Stimulated activated CD8-positive, alpha-beta memory T cell treated with anti-CD3 and anti-CD28 coated beads, Interleukin-4, amount 100 ng/mL, for 1 hour (primary cell): ENCODE data around the gene CSNK1A1.
"Not testable (repeated sequence)": the region's sequence is repeated elsewhere in the genome, so short reads cannot be mapped to it uniquely, and the experiment has no call there.

Experiments used
- DNase-seq, 2 donors: peaks; one replicate each; pipeline ENCODE4 v3.0.0-alpha.2; 2020; ENCODE audit warnings: low read depth in 2 of 2, low spot score in 1 of 2

Gene CSNK1A1

DNA sequence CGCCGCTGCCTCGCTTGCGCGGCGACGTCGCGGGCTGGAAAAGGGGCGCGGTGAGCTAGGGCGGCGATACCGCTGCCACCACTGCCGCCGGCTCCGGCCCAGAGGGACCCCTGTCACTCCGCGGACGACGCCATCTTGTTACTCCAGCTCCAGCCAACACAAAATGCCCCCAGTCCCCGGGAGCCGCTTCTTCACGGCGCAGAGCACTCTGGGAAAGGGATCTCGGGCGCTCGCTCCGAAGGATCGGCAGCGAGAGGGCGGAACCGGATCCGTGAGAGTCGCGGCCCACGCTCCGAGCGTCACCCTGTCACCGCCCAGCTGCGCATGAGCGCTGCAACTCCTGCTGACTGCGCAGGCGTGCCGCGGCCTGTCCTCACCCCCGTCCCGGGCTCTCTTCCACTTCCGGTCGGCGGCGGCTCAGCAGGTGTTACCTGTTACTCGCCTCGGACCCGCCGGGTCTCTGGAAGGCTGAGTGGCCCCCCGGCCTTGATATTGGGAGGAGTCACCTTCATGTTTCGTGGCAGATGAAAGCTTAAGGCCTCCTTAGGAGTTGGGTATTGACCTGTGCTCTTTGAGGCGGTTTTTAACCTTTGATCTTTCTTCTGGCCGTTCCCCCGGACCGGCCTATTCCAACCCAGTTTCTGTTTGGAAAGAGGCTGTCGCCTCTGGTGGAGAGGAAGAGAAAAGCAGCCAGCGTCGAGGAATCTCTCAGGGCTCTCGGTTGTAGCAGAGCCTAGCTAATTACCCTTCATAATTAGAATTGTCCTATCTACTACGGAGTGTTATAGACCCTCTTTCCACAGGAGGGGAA lies at the start of gene CSNK1A1:
Gene CSNK1A1, minus strand, starts transcription at position 213 of the 811 bp plus-strand sequence. CDS start 475 bp downstream, outside the sequence.
- peak; percentile 94 to 99 for DNase-seq

DNA sequence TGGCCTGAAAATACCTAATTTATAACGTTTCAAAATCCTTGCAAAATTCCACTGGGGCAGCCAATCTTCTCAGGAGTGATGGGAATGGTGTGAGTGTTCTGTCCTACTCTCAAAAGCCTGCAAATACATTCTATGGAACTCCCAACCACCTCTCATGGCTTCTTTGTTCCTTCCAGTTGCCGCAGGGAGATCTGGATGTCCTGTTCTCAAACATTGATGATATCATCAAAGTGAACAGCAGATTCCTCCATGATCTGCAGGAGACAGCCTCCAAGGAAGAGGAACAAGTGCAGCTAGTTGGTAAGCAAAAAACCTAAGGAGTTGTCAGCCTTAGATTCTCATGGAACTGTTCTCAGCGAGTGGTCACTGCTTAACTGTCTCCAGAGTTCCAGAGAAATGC lies 49.7 kb upstream of the CSNK1A1 start:
- DNase-seq: no peak

DNA sequence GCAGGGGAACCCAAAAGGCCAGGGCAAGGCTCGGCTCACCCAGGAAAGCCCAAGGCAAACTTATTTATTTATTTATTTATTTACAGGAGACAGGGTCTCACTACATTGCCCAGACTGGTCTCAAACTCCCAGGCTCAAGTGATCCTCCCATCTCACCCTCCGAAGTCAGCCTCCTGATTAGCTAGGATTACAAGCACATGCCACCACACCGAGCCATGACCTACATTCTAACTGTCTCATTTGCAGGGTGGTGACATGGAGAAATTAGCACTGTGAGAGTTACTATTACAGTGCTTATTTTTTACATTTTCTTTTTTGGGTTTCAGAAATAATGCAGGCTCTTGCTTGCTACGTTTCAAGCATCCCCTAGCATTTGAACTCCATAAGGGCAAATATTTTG lies 48.1 kb upstream of the CSNK1A1 start:
- DNase-seq: no peak

DNA sequence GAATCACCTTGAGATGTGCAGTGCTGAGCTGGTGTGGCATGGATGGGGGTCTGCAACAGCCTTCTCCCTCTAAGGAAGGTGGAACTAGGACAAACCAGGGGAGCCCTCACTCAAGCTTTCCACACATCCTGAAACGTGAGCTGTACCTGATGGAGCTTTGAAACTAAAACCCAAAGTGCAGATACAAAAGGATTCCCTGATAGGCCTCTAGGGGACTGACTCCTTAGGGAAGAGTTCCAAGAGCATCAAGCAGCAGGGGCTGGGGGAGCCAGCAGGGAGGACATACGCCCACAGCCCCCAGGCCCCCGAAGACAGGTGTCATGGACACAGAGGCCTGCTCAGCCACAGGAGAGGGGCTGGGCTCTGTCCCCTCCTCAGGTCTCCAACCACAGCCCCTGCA lies 47.7 kb upstream of the CSNK1A1 start:
- no peak for DNase-seq

DNA sequence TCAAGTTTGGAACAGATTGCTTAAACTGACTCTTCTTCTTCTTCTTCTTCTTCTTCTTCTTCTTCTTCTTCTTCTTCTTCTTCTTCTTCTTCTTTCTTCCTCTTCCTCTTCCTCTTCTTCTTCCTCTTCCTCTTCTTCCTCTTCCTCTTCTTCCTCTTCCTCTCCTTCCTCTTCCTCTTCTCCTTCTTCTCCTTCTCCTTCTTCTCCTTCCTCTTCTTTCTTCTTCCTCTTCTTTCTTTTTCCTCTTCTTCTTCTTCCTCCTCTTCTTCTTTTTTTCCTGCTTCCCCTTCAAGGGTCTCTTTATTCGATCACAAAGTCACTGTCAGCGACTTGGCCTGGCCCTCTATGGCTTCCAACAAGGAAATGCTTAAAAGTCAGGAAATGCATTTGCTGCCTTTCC lies 47.0 kb upstream of the CSNK1A1 start:
- not testable (repeated sequence) for DNase-seq

DNA sequence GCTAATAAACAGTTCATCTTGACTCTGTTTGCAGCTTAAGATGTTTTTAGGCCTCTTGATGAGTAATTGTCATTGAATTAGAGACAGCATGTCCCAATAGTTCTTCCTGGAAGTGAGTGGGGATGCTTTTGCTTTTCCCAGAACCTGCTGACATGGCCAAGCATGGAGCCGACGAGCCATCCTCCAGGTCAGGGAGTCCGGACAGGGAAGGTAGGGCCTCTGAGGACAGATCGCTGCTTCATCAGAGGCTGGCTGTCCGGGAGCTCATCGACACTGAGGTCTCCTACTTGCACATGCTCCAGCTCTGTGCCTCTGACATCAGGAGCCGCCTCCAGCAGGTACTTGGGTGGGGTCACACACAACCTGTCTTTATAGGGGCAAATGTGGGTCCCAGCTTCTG lies 46.4 kb upstream of the CSNK1A1 start:
- no peak for DNase-seq

DNA sequence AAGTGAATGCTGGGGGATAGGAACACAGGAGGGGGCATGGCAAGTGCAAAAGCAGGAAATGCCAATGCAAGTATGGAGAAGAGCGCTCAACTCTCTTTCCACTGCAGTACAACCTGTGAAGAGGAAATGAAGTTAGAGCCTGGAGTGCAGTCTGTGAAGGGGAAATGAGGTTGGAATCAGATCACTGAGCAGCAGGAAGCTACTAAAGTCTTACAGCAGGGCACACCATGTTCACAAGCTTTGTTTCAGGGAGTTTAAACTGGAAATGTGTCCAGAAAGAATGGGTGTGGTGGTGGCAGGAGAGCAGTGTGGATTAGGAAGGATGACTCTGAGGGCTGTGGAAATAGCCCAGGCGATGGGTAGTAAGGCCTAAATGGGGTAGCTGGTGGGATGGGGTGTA lies 45.5 kb upstream of the CSNK1A1 start:
- no peak for DNase-seq

DNA sequence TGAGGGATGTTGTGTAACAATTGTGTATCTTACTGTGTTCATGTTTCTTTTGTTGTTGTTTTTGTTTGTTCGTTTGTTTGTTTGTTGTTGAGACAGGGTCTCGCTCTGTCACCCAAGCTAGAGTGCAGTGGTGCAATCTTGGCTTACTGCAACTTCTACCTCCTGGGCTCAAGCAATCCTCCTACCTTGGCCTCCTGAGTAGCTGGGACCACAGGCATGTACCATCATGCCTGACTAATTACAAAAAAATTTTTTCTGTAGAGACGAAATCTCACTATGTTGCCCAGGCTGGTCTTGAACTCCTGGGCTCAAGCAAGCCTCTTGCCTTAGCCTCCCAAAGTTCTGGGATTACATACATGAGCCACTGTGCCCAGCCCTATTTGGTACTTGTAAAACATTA lies 43.9 kb upstream of the CSNK1A1 start:
- DNase-seq: not testable (repeated sequence)

DNA sequence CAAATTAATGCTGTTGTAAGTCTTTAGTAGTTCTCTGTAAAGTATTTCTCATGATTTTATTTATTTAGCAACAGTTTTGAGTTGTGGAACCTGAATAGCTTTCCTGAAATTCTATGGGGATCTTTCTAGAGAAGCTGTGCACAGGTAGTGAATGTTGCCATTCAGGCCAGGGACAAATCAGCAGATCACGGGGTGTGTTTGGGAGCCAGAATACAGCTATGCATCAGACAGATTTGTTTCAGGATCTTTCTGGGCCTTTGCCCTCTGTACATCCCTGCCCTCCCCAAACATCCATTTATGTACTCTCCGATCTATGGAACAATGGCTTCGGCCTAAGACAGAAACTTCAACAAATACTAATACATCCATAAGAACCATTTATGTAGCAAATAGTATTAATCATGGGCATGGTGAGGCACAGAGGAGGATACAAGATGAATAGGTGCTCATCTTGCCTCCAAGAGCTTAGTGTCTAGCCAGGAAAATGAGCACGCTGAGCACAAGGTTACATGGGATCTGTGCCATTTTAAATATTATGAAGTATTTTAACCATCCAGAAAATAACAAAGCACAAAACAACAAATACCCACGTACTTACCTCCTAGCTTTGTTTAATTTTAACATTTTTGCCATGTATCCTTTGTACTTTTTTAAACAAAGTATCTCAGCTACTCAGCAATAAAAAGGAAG lies 43.1 kb upstream of the CSNK1A1 start:
- DNase-seq: no peak

DNA sequence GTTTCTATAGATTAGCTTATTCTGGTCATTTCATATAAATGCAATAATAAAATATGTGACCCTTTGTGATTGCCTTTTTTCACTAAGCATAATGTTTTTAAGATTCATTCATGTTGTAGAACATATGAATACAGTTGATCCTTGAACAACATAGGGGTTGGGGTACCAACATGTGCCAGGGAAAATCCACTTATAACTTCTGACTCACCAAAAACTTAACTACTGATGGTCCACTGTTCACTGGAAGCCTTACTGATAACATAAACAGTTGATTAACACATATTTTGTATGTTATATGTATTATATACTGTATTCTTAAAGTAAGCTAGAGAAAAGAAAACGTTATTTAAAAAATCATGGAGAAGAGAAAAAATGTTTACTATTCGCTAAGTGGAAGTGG lies 42.1 kb upstream of the CSNK1A1 start:
- DNase-seq: no peak

DNA sequence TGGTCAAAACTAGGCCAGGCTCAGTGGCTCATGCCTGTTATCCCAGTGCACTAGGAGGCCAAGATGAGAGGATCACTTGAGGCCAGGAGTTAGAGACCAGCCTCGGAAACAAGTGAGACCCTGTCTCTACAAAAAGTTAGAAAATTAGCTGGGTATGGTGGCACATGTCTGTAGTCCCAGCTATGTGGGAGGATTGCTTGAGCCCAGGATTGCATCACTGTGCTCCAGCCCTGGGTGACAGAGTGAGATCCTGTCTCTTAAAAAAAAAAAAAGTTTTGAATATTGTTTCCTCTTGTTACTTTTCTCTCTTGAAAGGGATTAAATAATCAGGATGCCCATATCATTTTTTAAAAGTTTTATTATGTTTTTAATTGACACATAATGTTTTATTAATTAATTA lies 37.7 kb upstream of the CSNK1A1 start:
- no peak for DNase-seq

DNA sequence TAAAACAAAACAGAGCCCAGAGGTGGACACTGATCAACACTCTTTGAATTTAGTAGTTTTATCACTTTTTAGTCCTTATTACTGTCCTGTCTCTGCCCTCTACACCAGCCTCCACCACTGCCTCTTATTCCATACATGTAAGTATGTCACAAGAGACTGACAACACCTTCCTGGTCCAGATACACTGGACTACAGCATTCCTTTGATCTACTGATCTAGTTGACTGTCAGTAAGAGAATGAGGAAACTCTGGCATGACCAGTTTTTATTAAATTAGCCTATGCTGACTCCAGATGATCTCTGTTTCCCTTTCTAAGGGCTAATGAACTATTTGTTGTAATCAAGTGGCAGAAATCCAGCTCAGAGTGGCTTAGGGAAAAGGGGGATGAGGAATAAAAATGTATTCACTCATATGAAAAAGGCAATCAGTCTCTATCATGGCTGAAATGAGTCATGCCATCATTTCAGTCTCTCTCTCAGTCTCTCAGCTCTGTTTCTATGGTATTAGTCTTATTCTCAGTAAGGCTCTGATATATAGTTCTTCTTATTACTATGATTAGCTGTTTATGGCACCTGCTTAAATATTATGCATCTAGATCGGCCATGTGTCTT lies 35.6 kb upstream of the CSNK1A1 start:
- DNase-seq: no peak

DNA sequence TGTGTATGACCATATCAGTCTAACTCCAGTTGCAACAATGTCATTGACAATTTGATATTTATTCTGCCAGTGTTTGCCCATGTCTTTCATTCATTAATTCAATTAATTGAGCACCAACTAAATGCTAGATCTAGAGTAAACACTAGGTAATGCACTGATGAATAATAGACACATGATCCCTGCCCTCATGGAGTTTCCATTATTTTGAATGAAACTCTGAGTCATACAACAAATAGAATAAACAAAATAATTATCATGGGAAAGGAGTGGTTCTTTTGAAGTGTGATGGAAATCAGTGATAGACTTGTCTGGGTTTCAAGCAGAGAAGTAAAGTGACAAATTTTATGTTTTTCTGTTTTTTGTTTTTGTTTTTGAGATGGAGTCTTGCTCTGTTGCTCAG lies 34.7 kb upstream of the CSNK1A1 start:
- no peak for DNase-seq

DNA sequence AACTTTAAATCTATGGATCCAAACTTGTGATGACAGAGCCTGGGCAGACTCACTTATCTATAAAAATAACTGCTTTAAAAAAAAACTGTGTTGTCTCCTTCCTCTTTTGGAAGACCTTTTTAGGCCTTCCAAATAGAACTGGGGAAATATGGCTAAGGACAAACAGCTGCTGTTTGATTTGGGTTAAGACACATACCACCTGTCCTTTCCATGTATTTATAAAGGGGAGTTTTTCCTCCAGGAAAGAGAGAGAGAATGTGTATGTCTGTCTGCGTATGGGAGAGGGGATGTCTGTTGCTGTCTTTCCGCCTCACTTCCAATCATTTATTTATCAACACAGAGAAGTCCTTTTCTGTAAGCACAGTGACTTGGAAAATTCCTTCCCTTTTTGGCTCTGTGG lies 32.9 kb upstream of the CSNK1A1 start:
- DNase-seq: no peak

DNA sequence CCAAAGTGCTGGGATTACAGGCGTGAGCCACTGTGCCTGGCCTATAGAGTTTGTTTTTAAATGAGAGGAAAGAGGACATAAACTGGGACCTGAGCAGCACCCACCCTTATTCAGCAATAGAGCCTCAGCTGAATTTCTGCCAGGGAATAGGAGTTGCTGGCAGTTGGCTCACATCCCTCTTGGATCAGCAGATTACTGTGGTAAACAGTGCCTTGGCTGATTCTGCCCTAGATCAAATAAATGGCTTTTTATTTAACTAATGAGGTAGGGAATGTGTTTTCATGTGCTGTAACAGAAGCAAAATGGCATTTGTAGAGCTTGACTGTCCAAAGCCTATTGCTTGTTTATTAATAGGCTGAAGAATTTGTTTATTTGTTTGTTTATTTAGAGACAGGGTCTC lies 32.2 kb upstream of the CSNK1A1 start:
- DNase-seq: no peak

DNA sequence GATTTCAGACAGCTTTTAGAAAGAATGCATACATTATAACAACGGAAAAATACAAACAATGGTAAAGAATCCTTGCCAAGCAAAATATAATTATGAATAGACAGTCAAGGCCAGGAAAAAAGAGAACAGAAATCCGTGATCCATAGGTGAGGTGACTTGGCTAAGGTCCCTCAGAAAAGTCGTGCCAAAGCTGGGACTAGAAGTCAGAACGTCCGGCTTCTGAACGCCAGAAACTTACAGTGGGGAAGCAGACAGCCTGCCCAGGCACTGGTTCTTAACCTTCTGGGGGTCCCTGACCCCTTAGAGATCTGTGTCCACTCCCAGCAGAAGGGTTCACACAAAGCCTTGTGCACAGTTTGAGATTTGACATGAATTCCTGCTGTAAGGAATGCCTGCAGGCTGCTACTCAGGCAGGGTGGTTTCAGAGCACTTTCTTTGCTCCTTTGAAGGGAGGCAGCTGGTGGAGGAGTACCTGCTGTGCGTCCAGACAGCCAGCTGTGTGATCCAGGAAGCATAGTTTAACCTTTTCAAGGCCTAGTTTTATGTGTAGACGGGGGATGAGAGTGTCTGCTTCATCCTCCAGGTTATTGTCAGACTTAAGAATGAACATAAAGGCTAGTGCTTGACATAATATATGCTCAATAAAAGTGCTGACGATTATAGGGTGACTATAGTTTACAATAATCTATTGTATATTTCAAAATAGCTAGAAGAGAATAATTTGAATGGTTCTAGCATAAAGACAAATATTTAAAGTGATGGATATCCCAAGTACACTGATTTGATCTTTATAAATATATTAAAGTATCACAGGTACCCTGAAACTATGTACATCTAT lies 30.9 kb upstream of the CSNK1A1 start:
- DNase-seq: no peak

DNA sequence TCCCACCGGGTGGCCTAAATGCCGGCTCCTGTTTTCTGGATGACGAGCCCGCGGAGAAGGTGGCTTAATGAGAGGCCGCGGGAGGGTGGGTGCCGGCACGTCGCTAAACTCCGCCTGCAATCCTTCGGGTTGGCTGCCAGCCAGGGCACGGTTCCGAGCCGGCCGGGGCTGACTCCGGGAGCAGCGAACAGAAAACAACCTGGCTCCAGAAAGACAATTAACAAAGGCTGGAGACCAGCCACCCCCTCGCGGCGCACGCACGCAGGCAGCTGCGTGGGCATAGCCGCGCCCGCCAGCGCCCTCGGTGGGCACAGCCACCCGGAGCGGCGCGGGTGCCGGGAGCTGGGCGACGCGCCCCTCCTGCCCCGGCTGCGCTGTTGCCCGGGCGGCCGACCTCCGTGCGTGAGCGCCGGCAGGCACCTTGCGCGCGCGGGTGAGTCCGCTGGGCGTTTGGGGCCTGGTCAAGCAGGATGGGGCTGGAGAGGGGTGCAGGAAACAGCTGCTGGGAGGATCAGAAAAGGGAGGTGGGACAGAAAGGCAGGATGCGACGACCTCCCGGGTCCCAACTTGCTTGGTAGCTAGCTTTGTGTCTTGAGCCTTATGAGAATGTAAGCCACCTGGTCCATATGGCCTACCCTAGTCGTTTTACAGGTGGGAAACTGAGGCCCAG lies 30.1 kb upstream of the CSNK1A1 start, which contains the start of gene ARHGEF37:
Gene ARHGEF37, plus strand, starts transcription at position 307 of the 670 bp plus-strand sequence. CDS start 16,272 bp downstream, outside the sequence.
- DNase-seq: peak in 1 of 2 donors; percentile 19

DNA sequence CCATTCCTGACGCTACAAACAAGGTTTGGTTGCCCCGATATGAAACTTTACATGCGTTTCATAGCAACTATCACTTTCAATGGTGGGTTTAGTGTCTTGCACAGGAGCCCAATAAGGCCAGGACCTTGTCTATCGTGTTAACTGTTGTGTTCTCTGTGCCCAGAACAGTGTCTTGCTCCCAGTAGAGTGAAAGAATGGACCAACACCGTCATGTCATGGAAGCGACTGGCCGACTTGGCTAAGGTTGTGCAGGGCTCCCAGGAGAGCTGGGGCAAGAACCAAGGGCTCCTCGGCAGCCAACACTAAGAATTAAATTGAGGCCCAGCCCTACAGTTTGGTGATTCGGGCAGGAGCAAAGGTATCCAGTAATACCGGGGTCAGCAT lies 29.6 kb upstream of the CSNK1A1 start:
- no peak for DNase-seq

DNA sequence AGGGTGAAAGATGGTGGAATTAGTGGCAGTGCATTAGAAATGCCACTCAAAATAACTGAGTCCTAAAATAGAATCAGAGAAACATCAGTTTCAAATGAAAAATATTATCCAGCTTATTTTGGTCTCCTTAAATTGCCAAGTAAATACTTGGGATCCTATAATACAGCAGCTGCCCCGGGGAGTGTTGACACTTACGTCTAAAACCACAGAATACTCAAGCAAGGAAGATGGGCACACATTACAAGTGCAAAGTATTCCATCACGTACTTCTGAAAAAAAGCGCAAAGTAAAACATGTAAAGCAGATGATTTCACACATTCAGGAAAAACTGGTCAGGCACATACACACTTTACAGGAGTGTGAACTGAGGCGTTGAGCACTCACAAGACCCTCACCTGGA lies 27.7 kb upstream of the CSNK1A1 start:
- DNase-seq: no peak

DNA sequence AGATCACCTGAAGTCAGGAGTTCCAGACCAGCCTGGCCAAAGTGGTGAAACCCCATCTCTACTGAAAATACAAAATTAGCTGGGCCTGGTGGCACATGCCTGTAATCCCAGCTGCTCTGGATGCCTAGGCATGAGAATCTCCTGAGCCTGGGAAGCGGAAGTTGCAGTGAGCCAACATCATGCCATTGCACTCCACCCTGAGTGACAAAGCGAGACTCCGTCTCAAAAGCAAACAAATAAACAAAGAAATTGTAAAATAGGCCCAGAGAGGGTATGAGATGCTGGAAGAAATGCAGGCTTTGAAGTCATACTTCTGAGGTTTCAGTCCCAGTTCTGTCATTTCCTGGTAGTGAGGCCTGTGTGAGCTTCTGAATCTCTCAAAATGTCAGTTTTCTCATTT lies 24.8 kb upstream of the CSNK1A1 start:
- no peak for DNase-seq

DNA sequence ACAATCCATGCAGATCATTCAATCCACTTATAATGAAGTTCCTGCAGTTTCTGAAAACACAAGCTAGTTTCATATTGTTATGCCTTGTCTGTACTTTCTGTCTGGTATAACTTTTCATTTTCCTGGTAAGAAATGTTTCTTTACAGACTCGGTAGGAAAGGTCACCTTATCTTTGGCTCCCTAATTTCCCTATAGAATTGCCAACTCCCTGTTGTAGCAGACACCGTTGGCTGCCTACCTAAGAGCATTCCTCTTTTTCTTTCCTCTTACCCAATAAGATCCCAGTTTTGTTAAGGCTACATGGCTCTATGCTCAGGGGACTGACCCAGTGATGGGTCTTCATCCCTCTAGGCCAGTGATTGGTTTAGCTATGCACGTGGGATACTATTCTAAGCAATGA lies 23.9 kb upstream of the CSNK1A1 start:
- no peak for DNase-seq
